A673 (cell line): ENCODE measurements around the gene AKAP6. TPM values are rescaled to one million over a fixed set of nuclear protein-coding genes. Genes with fewer than 3 reads are reported as not detected.

ENCODE experiments used
- BruUV-seq: library from RNA; stranded (reverse); fragments of 400-500 nt; replicated peaks from 2 replicates; lab custom pipeline; 2021; lab: Mats Ljungman, UMichigan
- CTCF ChIA-PET: fragments of 300-600 bp; sonication (Branson Sonifier 250); formaldehyde crosslinking; loops from one replicate; lab custom pipeline; 2022; ENCODE audit warnings: antibody characterized with exemption; lab: Charles Lee
- POLR2A ChIA-PET: fragments of 300-600 bp; sonication (Branson Sonifier 250); formaldehyde crosslinking; loops from one replicate; lab custom pipeline; 2022; ENCODE audit warnings: antibody characterized with exemption; ENCODE audit not compliant: low non-redundant PET; lab: Charles Lee
- DNase-seq: peaks from one replicate; pipeline ENCODE4 v3.0.0-alpha.2; 2015; ENCODE audit warnings: low spot score
- H3K27ac ChIP-seq: fragments of 200-600 bp; sonication (generic); 2 replicates; pipeline ENCODE4 v1.5.1; 2016; ENCODE audit warnings: mixed run types, low read depth, mild to moderate bottlenecking, mixed read lengths, antibody characterized with exemption, low read length; ENCODE audit not compliant: poor library complexity, severe bottlenecking
- H3K27me3 ChIP-seq: fragments of 200-600 bp; sonication (generic); replicated peaks from 2 replicates; pipeline ENCODE4 v1.6.1; 2017; ENCODE audit warnings: mixed run types, low read depth, mild to moderate bottlenecking, mixed read lengths, antibody characterized with exemption, low read length; ENCODE audit not compliant: insufficient read depth, poor library complexity
- H3K36me3 ChIP-seq: fragments of 200-600 bp; sonication (generic); 2 replicates; pipeline ENCODE4 v1.6.1; 2016; ENCODE audit warnings: mixed run types, mild to moderate bottlenecking, mixed read lengths, antibody characterized with exemption, low read length; ENCODE audit not compliant: insufficient read depth, poor library complexity, severe bottlenecking
- H3K4me1 ChIP-seq: fragments of 200-600 bp; sonication (generic); 2 replicates; pipeline ENCODE4 v1.6.1; 2017; ENCODE audit warnings: mixed run types, mild to moderate bottlenecking, mixed read lengths, antibody characterized with exemption, low read length; ENCODE audit not compliant: insufficient read depth, poor library complexity, severe bottlenecking
- H3K4me3 ChIP-seq: fragments of 200-600 bp; sonication (generic); 2 replicates; pipeline ENCODE4 v1.5.1; 2016; ENCODE audit warnings: low read depth, mixed run types, mild to moderate bottlenecking, mixed read lengths, low read length; ENCODE audit not compliant: poor library complexity, severe bottlenecking
- H3K9me3 ChIP-seq: fragments of 200-600 bp; sonication (generic); 2 replicates; pipeline ENCODE4 v1.6.1; 2016; ENCODE audit warnings: mixed run types, low read depth, mild to moderate bottlenecking, mixed read lengths, antibody characterized with exemption, low read length; ENCODE audit not compliant: poor library complexity, severe bottlenecking
- EZH2 ChIP-seq: fragments of 200-600 bp; sonication (generic); IDR thresholded peaks from 2 replicates; pipeline ENCODE4 v1.6.1; 2017; ENCODE audit warnings: borderline replicate concordance, low read depth, mild to moderate bottlenecking, mixed read lengths, antibody characterized with exemption, low read length; ENCODE audit not compliant: poor library complexity, severe bottlenecking
- intact Hi-C: fragments of 100-400 bp; cut with micrococcal nuclease; formaldehyde crosslinking; loops from one replicate; pipeline ENCODE4 v1.10.0; 2022; ENCODE audit not compliant: unreplicated experiment
- total RNA-seq: library from RNA; stranded (reverse); gene quantifications from 2 replicates; pipeline ENCODE4 v1.2.3, GENCODE V29; 2021
- TF ChIP-seq, protein P1 (sequence below): fragments of 300-800, 200-600 bp; sonication (generic); conservative IDR thresholded peaks from 2 replicates; pipeline ENCODE4 v1.5.1; 2017; ENCODE audit warnings: low read depth, mild to moderate bottlenecking, antibody characterized with exemption, low read length, moderate library complexity, mixed read lengths

AKAP6 gene
- total RNA-seq, 1 experiment from 2014 or later: 0.73 TPM

- CTCF ChIA-PET: interaction anchor here (0.5 to 0.6 kb wide), 2 partner anchors 42 to 65 kb away, joined by 3 read pairs; no protein-coding TSS in a partner anchor
- POLR2A ChIA-PET: no interaction called here
- no peaks in the 10 kb centered on the region for H3K9me3 ChIP-seq
Measured at GRCh38 chr14:32764131-32764530, 435.0 kb downstream of the AKAP6 start.

DNA sequence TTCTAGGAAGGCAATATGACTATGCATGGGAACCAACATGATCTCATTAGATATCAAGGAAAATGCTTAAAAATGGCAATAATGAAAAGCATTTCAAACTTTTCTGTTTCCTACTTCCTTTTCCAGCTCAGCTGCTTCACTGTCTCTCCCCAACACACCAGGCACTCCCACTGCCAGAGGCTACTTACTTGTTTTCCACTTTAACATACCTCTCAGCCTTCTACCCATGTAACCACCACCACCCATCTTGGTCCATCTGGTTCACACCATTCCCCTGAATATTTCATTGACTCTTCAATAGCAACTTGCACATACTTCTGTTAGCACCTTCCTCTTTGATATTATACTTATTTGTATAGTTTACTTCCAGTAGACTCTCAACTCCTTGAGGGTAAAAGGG, 441.3 kb downstream of the AKAP6 start:
- POLR2A ChIA-PET: no interaction called here
- no TSS peak for BruUV-seq
- H3K4me1 ChIP-seq: no peaks in the 10 kb centered on the region
- DNase-seq: no peak
- CTCF ChIA-PET: no interaction called here
- H3K27me3 ChIP-seq: no peaks in the 10 kb centered on the region
- intact Hi-C loops: no loop called here
- no peaks in the 10 kb centered on the region for H3K9me3 ChIP-seq
- H3K4me3 ChIP-seq: no peak overlapping the region
- no peaks in the 10 kb centered on the region for H3K36me3 ChIP-seq
- no peak overlapping the region for H3K27ac ChIP-seq
- TF ChIP-seq EZH2: no peak
- TF ChIP-seq, protein P1, sequence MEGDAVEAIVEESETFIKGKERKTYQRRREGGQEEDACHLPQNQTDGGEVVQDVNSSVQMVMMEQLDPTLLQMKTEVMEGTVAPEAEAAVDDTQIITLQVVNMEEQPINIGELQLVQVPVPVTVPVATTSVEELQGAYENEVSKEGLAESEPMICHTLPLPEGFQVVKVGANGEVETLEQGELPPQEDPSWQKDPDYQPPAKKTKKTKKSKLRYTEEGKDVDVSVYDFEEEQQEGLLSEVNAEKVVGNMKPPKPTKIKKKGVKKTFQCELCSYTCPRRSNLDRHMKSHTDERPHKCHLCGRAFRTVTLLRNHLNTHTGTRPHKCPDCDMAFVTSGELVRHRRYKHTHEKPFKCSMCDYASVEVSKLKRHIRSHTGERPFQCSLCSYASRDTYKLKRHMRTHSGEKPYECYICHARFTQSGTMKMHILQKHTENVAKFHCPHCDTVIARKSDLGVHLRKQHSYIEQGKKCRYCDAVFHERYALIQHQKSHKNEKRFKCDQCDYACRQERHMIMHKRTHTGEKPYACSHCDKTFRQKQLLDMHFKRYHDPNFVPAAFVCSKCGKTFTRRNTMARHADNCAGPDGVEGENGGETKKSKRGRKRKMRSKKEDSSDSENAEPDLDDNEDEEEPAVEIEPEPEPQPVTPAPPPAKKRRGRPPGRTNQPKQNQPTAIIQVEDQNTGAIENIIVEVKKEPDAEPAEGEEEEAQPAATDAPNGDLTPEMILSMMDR: no peak

More at GRCh38 chr14:32764131-32764530, 435.0 kb downstream of the AKAP6 start:
- TF ChIP-seq, protein P1: no peak
- TF ChIP-seq EZH2: no peak
- intact Hi-C loops: no loop called here
- H3K27me3 ChIP-seq: no peaks in the 10 kb centered on the region
- no peaks in the 10 kb centered on the region for H3K36me3 ChIP-seq
- H3K4me1 ChIP-seq: peaks cover 9% of the 10 kb centered on the region
- H3K27ac ChIP-seq: no peak overlapping the region
- no peak overlapping the region for H3K4me3 ChIP-seq
- BruUV-seq: no TSS peak
- DNase-seq: no peak

DNA sequence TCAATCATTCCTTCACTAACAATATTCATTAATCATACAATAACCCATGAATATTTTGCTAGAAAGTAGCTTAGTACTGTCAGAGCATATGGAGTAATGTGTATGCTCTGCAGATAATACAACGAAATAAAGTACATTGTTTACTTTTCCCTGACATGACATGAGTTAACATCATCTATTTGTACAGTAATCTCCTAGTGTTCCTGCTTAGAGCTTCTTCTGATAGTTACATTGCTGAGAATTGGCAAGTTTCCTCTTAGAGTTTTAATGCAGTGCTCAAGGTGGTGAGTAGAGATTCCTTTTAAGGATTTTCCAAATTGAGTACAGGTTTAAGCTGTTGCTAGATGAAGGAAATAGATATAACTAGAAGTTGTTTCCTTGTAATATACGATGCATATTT, 445.1 kb downstream of the AKAP6 start:
- TF ChIP-seq, protein P1: no peak
- no peak for TF ChIP-seq EZH2
- no peaks in the 10 kb centered on the region for H3K36me3 ChIP-seq
- ChIA-PET CTCF (no interaction called here), POLR2A (no interaction called here)
- no peaks in the 10 kb centered on the region for H3K4me1 ChIP-seq
- H3K4me3 ChIP-seq: no peak overlapping the region
- no peak overlapping the region for H3K27ac ChIP-seq
- intact Hi-C loops: no loop called here
- no peak for DNase-seq
- no peaks in the 10 kb centered on the region for H3K27me3 ChIP-seq
- no TSS peak for BruUV-seq
- no peaks in the 10 kb centered on the region for H3K9me3 ChIP-seq
